ENCODE results near the gene SUMO2. TPM values are rescaled to one million over a fixed set of nuclear protein-coding genes. Genes with fewer than 3 reads are reported as not detected.
"Not testable (repeated sequence)": the region's sequence is repeated elsewhere in the genome, so short reads cannot be mapped to it uniquely, and the experiment has no call there.

Gene SUMO2
- total RNA-seq, 2 experiments from 2014 or later, result 623 to 655 TPM

- H3K27ac Mint-ChIP-seq, result no peak overlapping the region
- DNase-seq, result no peak
- H3K4me1 Mint-ChIP-seq, result peaks cover 3% of the 10 kb centered on the region
- H3K9me3 Mint-ChIP-seq, result no peaks in the 10 kb centered on the region
- H3K27me3 Mint-ChIP-seq, result no peaks in the 10 kb centered on the region
- peaks cover 23% of the 10 kb centered on the region for H3K36me3 Mint-ChIP-seq
- no peak overlapping the region for H3K4me3 Mint-ChIP-seq
Measured at GRCh38 chr17:75138519-75138918, 44.2 kb downstream of the SUMO2 start.

DNA sequence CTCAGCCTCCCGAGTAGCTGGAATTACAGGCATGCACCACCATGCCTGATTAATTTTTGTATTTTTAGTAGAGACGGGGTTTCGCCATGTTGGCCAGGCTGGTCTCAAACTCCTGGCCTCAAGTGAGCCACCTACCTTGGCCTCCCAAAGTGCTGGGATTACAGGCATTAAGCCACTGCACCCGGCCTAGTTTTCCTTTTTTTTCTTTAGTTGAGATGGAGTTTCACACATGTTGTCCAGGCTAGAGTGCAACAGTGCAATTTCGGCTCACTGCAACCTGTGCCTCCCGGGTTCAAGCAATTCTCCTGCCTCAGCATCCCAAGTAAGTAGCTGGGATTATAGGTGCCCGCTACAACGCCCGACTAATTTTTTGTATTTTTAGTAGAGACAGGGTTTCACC, 45.0 kb downstream of the SUMO2 start:
- not testable (repeated sequence) for H3K9me3 Mint-ChIP-seq, H3K4me3 Mint-ChIP-seq, DNase-seq, H3K4me1 Mint-ChIP-seq, H3K27ac Mint-ChIP-seq, H3K27me3 Mint-ChIP-seq
- H3K36me3 Mint-ChIP-seq, result peaks cover 20% of the 10 kb centered on the region

- H3K4me1 Mint-ChIP-seq, result peaks cover 5% of the 10 kb centered on the region
- H3K27me3 Mint-ChIP-seq, result no peaks in the 10 kb centered on the region
- peaks cover 12% of the 10 kb centered on the region for H3K36me3 Mint-ChIP-seq
- no peak overlapping the region for H3K4me3 Mint-ChIP-seq
- no peak for DNase-seq
- H3K9me3 Mint-ChIP-seq, result no peaks in the 10 kb centered on the region
- H3K27ac Mint-ChIP-seq, result peak overlapping the region; percentile 26
Measured at GRCh38 chr17:75135946-75136345, 46.8 kb downstream of the SUMO2 start.

DNA sequence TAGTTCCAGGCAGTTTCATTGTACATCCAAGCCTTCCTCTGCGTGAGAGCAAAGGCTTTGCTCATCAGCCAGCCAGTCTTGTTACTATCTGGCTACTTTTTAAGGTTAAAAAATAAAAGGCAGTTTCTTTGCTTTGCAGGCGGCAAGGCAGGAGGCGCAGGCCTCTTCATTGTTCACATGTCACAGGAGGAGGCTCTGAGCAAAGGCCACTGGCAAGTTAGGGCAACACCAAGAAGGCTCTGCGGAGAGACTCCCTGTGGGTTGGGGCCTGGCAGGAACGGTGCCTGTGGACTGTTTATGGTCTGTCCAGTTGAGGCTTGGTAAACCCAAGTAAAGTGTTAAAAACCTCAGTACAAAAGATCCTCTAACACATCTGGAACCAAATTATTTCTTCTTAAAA, 47.3 kb downstream of the SUMO2 start:
- Mint-ChIP-seq H3K4me3 (no peak overlapping the region), H3K27me3 (no peaks in the 10 kb centered on the region), H3K36me3 (peaks cover 13% of the 10 kb centered on the region), H3K27ac (peak overlapping the region; percentile 26), H3K9me3 (no peaks in the 10 kb centered on the region), H3K4me1 (peaks cover 8% of the 10 kb centered on the region)
- DNase-seq, result no peak

GRCh38 chr17:75133607-75134347, 49.0 kb downstream of the SUMO2 start:
- Mint-ChIP-seq H3K27ac (peak overlapping the region; percentile 58), H3K4me1 (peaks cover 13% of the 10 kb centered on the region), H3K36me3 (peaks cover 13% of the 10 kb centered on the region)
- not testable (repeated sequence) for H3K27me3 Mint-ChIP-seq, H3K9me3 Mint-ChIP-seq, H3K4me3 Mint-ChIP-seq, DNase-seq

DNA sequence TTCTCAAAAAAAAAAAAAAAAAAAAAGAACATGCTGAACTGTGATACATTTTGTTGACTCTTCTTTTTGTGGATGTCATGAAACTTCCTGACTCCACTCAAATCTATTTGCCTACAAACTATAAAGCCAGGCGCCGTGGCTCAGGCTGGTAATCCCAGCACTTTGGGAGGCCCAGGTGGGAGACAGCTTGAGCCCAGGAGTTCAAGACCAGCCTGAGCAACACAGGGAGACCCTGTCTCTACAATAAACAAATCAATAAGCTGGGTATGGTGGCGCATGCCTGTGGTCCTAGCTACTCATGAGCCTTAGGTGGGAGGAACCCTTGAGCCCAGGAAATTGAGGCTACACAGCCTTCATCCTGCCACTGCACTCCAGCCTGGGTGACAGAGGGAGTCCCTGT, 49.8 kb downstream of the SUMO2 start:
- no peak for DNase-seq
- no peak overlapping the region for H3K4me3 Mint-ChIP-seq
- H3K27ac Mint-ChIP-seq, result no peak overlapping the region
- H3K4me1 Mint-ChIP-seq, result peaks cover 13% of the 10 kb centered on the region
- no peaks in the 10 kb centered on the region for H3K9me3 Mint-ChIP-seq
- H3K27me3 Mint-ChIP-seq, result no peaks in the 10 kb centered on the region
- peaks cover 13% of the 10 kb centered on the region for H3K36me3 Mint-ChIP-seq

DNA sequence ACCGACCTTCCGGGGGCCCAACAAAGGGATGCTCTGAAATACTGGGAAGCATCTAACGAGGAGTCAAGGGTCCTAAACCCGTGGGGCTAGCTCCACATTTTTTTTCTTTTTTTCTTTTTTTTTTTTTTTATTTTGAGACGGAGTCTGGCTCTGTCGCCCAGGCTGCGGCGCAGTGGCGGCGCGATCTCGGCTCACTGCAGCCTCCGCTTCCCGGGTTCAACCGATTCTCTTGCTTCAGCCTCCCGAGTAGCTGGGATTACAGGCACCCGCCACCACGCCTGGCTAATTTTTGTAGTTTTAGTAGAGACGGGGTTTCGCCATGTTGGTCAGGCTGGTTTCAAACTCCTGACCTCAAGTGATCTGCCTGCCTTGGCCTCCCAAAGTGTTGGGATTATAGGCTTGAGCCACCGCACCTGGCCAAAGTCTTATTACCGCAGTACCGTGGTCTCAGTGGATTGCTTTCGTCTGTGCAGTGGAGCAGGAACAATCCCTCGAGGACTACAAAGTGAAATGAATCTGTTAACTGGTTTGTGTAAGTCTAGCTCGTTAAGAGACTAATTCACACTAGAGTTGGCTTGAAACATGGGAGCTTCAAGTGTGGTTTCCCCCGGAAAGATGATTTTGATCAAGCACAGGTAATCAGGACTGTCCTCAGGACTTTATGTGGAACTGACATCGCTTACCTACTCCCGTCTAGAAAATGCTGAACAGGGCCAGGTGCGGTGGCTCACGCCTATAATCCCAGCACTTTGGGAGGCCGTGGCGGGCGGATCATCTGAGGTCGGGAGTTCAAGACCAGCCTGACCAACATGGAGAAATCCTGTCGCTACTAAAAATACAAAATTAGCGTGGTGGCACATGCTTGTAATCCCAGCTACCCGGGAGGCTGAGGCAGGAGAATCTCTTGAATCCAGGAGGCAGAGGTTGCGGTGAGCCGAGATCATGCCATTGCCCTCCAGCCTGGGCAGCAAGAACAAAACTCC, 50.5 kb downstream of the SUMO2 start:
- Mint-ChIP-seq H3K27ac (peak overlapping the region; percentile 89), H3K4me3 (peak overlapping the region; percentile 87), H3K4me1 (peaks cover 13% of the 10 kb centered on the region), H3K36me3 (peaks cover 13% of the 10 kb centered on the region)
- DNase-seq, H3K27me3 Mint-ChIP-seq, H3K9me3 Mint-ChIP-seq: not testable (repeated sequence)

- DNase-seq, result peak; percentile 85
- Mint-ChIP-seq H3K9me3 (no peaks in the 10 kb centered on the region), H3K27ac (peak within 1 kb of the TSS; percentile 91), H3K4me3 (peak within 1 kb of the TSS; percentile 87), H3K36me3 (peaks cover 13% of the 10 kb centered on the region), H3K4me1 (peaks cover 13% of the 10 kb centered on the region), H3K27me3 (no peaks in the 10 kb centered on the region)
Measured at GRCh38 chr17:75131278-75132017, 51.3 kb downstream of the SUMO2 start, which contains the start of gene NT5C. Gene NT5C (minus strand): TSS chr17:75131742. CDS start chr17:75131707, 35 bp downstream.

- H3K36me3 Mint-ChIP-seq, result peaks cover 11% of the 10 kb centered on the region
- H3K4me1 Mint-ChIP-seq, result peaks cover 19% of the 10 kb centered on the region
- no peaks in the 10 kb centered on the region for H3K9me3 Mint-ChIP-seq
- H3K4me3 Mint-ChIP-seq, result peak overlapping the region; percentile 87
- DNase-seq, result peak; percentile 69
- H3K27ac Mint-ChIP-seq, result peak overlapping the region; percentile 91
- no peaks in the 10 kb centered on the region for H3K27me3 Mint-ChIP-seq
Measured at GRCh38 chr17:75130632-75131277, 52.0 kb downstream of the SUMO2 start.

- Mint-ChIP-seq H3K4me1 (peaks cover 21% of the 10 kb centered on the region), H3K27me3 (no peaks in the 10 kb centered on the region), H3K4me3 (peak overlapping the region; percentile 87), H3K27ac (peak overlapping the region; percentile 91), H3K9me3 (no peaks in the 10 kb centered on the region), H3K36me3 (peaks cover 10% of the 10 kb centered on the region)
- no peak for DNase-seq
Measured at GRCh38 chr17:75130059-75130631, 52.6 kb downstream of the SUMO2 start.

DNA sequence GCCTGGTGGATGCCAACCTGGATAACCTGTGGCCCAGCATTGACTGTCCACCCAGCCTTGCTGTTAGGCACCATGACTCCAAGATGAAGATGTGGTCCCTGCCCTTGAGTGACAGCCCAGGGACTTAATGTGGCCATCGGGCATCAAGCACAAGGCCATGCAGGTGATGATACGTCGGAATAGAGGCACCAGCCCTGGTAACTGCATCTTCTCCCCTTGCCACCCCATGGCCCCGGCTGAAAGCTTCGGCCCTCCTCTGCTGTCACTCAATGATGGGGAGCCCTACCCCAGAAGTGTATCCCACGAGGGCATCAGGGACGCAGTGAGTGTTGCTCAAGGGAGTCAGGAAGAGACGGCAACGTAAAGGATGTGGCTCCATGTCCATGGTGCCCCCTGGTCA, 53.2 kb downstream of the SUMO2 start:
- Mint-ChIP-seq H3K27me3 (no peaks in the 10 kb centered on the region), H3K27ac (peak overlapping the region; percentile 51), H3K36me3 (peaks cover 10% of the 10 kb centered on the region), H3K4me1 (peaks cover 25% of the 10 kb centered on the region), H3K9me3 (no peaks in the 10 kb centered on the region), H3K4me3 (peak overlapping the region; percentile 50)
- DNase-seq, result no peak

GRCh38 chr17:75128694-75129505, 53.9 kb downstream of the SUMO2 start:
- Mint-ChIP-seq H3K36me3 (peaks cover 13% of the 10 kb centered on the region), H3K27me3 (no peaks in the 10 kb centered on the region), H3K4me3 (no peak overlapping the region), H3K9me3 (no peaks in the 10 kb centered on the region), H3K4me1 (peaks cover 31% of the 10 kb centered on the region), H3K27ac (no peak overlapping the region)
- no peak for DNase-seq

DNA sequence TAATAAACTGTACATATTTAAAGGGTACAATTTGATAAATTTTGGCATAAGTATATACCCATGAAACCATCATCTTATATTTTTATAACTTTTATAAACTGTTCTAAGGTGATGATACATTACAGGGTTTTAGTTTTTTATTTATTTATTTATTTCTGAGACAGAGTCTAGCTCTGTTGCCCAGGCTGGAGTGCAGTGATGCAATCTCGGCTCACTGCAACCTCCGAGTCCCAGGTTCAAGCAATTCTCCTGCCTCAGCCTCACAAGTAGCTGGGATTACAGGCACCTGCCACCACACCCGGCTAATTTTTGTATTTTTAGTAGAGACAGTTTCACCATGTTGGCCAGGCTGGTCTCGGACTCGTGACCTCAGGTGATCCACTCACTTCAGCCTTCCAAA, 54.8 kb downstream of the SUMO2 start:
- Mint-ChIP-seq H3K36me3 (peaks cover 14% of the 10 kb centered on the region), H3K27ac (peak overlapping the region; percentile 73), H3K4me1 (peaks cover 33% of the 10 kb centered on the region)
- not testable (repeated sequence) for H3K4me3 Mint-ChIP-seq, H3K9me3 Mint-ChIP-seq, H3K27me3 Mint-ChIP-seq, DNase-seq

Measured in activated naive CD8-positive, alpha-beta T cell treated with anti-CD3 and anti-CD28 coated beads for 36 hours (primary cell).